ENCODE results near the gene RTN4RL1.

RTN4RL1 gene

DNA sequence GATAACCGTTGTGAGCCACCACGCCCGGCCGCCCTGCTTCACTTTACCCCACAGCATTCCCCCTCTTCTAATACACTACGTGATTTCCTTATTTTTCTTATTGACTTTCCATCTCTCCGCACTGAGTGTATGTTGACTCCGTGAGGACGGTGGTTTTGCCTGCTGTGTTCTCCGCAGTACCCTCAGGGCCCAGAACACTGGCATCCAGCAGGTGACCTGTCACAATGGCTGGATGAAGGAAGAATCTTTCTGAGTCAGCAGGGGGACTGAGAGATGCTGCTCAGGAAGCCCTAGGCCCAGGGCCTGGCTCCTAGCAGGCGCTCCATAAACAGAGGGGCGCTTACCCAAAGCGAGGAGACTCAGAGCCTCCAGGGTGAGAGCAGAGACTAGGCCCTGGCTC lies 79.5 kb downstream of the RTN4RL1 start:
- DNase-seq = no peak

DNA sequence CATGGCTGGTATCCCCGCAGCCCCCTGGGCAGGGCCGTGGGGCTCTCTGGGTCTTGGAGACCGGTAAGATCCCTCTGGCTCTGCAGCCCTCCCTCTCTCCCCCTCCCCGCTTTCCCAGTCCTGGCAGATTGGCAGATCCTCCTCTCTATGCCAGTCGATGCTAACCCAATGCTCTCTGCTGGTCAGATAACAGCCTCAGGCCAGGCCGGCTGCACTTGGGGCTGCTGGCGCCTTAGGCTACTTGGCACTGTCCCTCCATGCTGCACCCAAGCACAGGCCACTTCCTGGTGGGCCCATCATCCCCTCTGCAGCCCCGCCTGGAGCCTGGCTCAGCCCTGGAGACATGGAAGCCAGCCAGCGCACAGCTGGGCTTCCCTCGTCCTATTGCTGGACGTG lies 81.7 kb downstream of the RTN4RL1 start:
- no peak for DNase-seq

DNA sequence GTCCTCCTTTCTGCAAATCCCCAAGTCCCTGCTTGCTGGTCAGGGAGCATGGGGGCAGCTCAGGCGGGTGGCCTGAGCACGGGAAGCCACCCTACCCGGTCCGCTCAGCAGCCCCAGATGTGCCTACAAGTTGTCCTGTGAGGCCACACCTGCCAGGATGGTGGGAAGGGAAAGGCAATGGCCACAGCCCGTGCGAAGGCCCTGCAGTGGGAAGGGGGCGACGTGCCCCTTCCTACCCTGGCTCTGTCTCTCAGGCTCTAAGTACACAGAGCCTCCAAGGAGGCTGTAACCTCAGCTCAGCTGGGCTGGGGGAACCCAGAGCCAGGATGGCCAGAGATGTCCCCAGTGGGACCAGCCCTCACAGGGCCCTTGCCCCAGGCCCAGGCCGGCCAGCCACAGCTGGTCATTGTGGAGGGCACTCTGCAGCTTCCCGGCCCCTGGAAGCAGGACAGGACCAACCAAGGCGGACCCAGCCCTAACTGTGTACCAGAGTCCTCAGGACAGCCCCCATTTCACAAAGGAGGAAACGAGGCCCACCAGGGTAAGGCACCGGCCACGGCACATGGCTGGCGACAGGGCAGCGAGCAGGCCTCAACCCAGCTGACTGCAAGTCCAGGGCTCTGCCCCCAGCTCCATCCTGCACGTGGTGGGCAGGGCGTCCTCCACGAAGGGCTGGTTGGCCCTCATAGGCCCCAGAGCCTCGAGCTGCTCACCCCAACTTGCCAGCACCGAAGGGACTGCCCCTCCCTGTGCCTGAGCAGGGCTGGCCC lies 82.3 kb downstream of the RTN4RL1 start:
- DNase-seq = no peak

DNA sequence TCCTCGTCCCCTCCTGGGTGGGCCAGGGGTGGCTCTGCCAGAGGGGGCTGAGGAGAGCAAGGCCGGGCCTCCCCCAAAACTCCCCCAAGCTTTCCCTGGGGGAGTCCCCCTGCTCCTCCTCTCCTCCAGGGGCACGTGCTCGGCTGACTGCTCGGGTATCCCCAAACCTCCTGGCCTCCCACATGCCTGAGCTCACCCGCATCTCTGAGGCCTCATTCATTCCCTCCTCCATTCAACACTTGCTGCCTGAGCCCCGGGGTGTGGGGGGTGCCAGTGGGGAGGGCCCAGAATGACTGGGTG lies 83.1 kb downstream of the RTN4RL1 start:
- no peak for DNase-seq

DNA sequence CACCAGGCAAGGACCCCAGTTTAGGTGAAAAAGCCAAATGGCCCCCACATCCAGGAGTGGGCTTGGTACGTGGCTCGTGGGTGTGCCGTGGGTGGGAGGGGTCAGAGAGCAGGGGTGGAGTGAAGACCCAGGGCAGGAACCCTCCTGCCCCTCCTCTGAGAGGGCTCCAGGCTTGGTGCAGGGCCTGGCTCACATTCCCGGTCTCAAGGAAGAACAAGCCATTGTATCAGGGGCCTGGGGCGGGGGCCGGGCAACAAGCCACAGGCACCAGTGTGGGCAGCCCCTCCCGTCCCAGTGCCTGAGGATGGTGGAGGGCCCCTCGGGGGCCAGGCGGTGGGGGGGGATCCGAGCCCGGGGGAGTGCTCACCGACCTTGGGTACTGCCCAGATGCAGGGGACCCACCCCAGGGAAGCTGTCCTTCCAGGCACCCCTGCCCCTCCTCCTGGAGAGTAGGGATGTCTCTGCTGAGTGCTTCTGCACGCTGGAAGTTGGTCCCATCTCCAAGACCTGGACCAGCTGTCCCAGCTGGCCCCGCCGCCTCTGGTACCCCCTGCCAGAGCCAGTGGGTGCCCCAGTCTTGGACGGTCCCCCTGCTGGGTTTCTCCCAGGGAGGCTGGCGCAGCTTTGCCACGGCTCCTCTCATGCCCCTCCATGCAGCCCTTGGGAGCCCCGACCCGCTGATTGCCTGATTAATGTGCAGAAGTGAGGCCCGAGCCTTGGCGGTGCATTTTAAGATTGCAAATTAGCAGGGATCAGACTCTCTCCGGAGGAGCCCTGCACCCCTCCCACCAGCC lies 83.7 kb downstream of the RTN4RL1 start:
- DNase-seq = no peak

DNA sequence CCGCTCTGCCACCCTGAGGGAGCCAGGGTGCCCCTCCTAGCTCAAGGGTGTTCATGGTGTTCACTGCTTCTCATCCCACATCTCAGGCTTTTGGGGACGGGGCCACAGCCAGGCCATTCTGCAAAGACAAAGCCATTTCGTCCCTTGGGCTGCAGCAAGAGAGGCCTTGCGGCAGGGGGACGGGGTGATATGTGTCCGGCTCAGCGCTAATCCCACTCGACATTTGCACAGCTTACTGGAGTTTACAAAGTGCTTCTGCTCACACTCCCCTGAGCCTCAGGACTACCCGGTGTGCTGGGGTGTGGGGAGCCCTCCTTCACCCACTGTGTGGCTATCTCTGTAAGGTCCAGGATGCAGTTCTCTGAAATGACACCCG lies 84.3 kb downstream of the RTN4RL1 start:
- DNase-seq = no peak

DNA sequence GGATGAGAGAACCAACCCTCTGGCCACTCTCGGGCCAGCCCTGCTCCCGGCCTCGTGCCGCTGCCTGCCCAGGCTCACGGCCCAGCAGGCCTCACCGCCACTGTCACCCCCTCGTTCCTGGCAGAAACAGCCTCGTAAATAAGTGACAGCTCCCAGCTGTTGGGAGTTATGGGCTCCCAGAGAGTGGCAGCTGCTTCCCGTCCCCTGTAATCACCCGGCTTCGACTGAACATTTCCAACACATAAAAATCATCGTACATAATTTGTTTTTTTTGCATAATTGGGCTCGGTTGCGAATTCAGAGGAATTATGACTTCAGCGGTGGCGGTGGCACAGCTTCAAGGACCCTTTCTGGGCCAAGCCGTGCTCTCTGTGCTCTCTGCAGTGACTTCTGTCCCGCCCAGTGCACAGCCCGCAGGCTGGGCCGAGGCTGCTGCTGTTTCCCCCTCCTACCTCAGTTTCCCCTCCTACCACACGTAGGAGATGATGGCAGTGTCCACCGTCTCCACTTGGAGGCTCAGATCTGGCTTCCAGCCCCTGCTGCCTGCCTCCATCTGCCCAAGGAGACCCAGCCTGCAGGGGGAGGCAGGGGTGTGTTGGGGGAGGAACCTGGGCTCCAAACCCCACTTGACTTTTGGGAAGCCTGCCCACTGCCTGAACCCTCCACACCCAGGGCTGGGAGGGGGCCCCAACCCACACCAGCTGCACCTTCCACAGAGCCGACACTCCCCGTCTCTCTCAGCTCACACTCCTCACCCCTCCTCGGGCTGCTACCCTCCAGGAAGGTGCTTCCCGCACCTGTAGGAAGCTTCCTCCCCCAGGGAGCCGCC lies 84.9 kb downstream of the RTN4RL1 start:
- DNase-seq = no peak

DNA sequence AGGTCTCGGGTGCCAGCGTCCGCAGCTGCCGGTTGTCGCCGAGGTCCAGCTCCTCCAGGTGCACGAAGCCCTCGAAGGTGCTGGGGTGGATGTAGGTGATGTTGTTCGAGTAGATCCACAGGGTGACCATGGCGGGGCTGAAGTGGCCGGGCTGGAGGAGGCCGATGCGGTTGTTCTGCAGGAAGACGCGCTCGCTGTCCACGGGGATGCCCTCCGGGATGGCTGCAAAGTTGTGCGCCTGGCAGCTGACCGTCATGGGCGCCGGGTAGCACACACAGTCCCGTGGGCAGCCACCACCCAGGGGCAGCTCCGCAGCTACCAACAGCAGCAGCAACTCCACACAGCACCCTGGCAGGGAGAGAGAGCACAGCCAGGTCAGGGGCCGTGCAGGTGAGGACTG lies 87.7 kb downstream of the RTN4RL1 start:
- DNase-seq = no peak

DNA sequence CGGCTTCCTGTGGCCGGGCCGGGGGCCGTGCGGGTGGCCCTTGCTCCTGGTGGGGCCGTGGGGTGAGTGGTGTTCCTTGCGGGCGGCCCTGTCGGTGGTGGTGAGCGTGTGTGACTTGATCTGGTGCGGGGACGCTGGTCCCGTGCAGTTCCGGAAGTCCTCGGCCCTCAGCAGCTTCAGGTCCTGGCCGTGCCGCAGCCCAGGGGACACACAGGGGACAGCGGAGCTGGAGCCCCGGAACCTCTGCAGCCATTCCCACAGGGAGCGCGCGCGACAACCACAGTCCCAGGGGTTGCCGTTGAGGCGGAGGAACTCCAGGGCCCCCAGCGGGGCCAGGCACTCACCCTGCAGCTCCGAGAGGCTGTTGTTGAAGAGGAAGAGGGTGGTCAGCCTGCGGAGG lies 88.4 kb downstream of the RTN4RL1 start:
- DNase-seq = no peak

DNA sequence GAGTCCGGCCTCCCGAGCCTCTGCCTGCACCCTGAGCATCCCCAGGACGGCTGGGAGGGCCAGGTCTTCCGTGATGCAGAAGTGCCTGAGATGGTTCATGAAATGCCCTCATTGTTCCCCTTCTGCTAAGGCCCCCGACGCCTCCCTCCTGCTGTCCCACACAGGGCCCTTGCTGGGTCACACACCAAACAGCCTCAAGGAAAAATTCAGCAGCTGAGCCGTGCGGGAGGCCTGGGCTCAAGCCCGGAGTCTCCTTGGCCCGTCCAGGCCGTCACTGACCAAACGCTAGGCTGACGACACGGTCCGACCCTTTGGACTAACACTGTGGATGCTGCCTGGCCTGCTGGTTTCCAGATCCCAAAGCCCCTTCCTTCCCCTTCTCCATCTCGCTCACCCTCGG lies 90.2 kb downstream of the RTN4RL1 start:
- no peak for DNase-seq

DNA sequence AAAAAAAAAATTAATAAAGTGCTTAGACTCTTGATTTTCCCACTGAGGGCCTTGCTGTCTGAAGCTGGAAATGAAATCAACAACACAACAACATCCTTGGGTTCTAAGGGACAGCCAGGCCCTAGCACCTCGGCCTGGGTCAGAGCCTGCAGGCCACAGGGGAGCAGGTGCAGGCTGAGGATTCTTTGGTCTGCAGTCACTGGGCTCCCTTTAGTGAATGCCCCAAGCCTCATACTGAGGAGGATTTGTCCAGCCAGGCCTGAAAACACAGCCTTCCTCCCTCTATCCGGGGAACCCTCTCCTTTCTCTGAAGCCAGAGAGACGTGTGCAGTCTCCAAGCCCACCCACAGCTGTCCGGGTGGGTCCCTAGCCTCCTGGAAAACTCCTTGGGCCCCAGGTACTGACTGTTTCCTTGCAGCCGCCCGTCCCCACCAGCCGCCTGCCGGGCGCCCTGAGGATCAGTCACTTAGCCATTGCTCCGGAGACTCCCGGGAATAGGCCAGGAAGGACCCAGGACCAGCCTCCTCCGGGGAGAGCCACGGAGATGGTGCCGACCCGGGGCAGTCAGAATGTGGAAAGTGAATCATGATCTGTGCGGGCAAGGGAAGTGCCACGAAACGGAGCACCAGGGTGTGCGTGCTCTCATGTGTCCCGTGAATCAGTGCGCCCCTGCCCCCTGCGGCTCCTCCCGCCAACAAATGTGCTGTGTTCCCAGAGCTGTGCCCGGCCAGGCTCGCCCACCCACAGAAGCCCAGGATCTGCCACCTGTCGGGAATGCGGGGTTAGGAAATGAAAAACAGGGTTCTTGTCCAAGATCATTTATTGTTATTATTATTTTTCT lies 91.0 kb downstream of the RTN4RL1 start:
- DNase-seq = no peak

DNA sequence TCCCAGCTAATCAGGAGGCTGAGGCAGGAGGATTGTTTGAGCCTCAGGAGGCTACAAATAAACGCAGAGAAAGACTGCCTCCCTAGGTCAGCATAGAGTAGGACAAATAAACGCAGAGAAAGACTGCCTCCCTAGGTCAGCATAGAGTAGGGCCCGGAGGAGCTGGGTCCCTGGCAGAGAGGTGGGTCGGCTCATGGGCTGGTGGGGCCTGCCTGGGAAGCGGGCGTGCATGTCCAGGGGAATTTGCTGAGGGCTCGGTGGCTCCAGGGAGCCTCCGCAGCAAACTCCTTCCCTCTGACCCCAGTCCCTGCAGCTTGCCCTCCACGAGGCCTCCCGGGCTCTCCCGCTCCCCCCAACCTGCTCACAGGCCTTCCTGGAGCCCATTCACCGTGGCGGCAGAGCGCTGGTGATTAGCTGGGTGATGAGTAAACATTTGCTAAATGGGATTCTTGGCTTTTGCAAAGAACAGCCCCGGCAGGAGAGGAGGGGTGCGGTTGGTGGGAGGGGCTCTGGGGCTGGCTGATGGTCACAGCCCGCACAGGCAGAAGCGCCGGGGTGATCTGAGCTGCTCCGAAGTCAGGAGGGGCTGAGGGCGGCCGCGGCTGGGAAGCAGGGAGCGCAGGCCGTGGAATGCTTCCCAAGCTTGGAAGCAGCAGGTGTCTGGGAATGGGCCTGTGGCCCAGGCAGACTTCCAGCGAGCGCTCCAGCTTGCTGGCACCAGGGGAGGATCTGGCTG lies 93.1 kb downstream of the RTN4RL1 start:
- no peak for DNase-seq

DNA sequence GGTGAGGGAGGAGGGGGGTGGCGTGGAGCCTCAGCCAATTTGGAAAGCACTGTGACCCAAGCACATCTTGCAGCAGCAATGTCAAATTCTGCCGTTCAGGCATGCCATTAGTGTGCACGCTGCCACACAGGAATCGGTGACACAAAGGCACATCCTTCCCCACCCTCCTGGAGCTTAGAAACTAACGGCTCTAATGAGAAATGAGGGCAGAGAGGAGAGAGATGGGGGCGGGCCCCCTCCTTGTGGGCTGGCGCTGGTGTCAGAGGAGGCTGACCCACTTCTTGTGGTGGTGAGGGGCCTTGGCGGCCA lies 94.8 kb downstream of the RTN4RL1 start:
- DNase-seq = no peak

DNA sequence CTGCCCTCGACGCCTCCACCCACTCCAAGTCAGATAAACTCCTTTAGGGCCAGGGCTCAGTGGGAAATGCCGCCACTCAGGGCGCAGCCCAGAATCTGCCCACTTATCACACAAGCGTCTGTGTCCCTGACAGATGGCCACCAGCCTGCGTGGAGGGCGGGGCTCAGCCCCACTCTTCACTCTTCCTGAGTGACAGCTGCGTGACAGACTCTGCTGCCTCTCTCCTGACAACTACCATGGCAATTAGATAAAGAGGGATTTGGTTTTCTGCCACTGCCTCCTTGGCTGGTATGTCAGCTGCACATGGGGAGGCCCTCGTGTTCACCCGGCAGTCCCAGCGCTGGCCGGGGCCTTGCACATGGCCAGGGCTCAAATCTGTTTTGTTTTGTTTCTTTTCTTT lies 96.2 kb downstream of the RTN4RL1 start:
- DNase-seq = no peak

DNA sequence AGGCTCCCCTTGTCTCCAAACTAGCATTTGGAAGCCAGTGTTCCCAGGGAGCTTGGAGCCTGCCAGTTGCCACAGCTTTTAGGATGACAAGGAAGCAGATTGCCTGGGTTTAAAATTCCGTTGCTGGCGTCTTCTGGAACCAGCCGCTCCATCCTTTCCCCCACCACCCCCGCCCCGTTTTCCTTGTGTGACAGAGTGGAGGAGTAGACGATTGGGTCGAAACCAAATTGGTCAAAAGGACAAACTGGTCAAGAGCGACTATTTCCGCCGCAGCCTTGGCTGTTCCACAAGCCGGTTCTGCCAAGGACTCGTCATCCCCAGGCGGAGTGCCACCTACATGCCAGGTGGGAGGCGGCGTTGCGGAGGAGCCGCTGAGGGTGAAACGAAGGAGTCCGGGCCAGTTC lies 104.2 kb downstream of the RTN4RL1 start:
- no peak for DNase-seq

DNA sequence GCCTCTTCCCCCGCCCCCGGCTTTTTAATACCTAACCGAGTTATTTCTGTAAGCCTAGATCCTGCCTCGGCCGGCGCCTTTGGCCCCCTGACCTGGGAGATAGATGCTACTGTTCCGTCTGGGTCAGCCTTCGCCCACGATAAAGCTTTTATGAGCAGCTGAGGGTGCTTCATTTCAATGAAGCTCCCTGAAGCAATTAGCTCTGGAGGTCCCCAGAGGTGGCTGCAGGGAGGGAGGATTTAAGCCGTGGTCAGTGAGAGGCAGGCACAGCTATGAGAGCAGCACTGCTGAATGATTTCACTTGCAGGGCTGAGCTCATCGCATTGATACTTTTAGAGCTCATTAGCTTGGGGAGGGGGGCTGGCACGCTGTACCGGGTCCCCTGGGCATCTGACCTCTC lies 105.9 kb downstream of the RTN4RL1 start:
- no peak for DNase-seq

DNA sequence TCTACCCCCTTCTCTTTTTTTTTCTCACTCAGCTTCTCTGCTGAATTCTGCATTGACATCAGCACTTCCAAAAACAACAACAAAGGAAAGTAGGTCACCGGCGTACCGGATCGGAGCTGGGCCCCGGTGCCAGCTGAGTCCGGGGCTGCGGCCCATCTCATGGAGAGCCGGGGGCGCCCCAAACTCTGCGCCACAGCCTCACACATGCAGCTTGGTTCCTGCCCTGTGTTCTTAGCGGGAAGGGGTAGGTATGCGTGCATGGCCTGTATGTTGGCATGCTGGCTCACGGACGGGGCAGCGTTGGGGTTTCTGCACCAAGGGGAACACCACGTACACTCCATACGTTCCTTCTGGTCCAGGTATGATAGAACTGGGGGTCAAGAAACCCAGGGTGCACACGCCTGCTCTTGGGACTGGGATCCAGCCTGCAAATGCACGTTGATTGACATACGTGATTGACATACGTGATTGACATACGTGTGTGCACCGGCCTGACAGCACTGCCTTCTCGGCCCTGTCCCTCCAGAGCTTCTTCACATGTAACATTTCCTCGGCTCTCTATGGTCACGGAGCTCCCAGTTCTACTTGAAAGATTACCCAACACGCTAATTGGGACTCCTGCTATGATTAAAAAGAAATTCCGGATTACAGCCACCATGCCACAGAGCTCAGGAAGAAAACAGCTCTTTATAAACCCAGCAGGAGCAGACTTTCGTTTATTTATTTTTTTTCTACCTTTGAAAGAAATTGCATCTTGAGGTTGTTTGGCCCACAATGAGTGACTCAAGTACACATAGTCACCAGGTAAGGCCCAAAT lies 106.6 kb downstream of the RTN4RL1 start:
- no peak for DNase-seq

DNA sequence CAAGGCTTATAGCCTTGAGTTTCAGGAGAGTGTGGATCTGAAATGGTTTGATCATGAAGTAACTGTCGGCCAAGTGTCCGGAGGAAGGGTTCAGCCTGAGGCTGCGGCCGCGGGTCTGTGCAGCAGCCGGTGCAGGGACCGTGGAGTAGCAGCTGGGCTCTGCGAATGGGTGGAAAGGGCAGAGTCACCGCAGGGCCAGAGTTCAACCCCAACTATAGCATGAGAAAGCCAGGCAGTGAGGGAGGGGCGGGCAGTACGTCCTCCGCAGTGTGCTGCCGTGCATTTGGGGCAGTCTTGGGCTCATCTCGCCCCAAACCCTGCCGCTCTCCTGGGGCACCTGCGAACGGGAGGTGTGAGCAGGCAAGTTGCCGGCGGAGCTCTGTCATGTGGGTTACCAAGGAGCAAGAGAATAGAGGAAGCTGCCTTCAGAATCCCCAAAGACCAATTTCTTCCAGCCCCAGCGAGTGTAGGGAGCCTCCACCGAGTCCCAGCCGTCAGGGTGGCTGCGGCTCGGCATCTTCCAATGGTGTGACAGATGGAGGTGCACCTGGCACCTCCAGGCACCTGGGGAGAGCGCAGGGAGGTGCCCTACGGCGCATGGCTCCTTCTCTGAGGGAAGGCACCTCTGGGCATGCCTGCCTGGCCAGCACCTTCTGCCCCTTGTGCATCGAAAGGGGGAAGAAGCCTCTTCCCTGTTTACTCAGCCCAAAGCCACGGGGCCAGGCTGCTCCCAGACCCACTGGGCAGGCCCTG lies 108.0 kb downstream of the RTN4RL1 start:
- DNase-seq = no peak

DNA sequence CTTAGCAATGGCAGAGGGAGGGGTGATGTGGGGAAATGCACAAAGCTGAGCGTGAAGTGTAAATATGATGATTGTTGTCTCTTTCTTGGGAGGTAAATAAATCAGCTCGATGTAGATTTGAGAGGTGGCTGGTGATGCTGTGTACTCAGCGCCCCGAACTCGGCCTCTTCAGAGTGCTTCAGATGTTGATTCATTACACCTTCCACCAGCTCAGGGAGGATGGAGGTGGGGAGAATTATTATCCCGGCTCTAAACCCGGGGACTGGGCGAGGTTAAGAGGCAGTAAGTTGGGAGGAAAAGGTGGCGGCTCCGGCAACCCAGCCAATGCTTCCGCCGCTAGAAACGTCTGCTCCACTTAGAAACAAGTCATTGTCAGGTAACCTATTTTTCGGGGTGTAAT lies 108.8 kb downstream of the RTN4RL1 start:
- DNase-seq = no peak

DNA sequence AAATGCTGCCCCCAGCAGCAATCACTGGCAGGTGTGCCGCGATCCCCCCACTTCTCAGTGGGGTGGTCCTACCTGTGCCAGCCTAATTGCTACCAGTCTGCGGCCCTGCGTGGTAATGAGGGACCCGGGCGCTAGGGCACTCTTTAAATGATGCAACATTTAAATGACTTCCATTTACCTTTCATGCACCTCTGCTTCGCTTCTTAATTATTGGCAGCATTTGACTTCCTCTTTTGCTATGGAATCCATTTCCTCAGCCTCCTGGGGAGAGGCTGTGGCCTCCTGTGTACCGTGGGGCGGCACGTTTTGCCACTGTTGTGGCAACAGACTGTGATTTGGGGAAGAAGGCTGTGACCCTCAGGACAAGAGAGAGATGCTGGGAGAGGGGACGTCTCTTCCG lies 109.2 kb downstream of the RTN4RL1 start:
- DNase-seq = no peak

DNA sequence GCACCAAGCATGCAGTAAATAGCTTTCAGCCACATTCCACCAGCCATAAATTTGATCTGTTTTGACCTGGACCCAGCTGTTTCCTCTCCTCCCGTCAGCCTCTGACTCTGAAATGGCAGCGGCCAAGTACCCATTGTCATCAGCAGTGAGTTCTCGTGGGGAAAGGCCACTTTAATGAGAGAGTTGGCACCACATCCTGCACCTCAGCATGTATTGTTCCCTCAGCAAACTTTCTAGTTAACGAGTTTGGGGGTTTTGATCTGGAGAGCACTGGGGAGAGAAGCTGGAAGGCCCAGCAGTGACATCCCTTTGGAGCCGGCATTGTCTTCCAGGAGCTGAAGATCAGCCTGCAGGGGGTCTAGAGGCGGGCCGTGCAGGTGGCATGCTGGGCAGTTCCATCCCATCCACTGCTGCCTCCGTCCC lies 110.5 kb downstream of the RTN4RL1 start:
- no peak for DNase-seq
